Stimulated activated CD8-positive, alpha-beta memory T cell treated with anti-CD3 and anti-CD28 coated beads, Interleukin-7, amount 100 ng/mL, for 24 hours (primary cell): ENCODE measurements around the gene C6orf89.
A peak's percentile ranks its signal among the peaks of the same experiment; 100 is the strongest.
"Not testable (repeated sequence)": the region's sequence is repeated elsewhere in the genome, so short reads cannot be mapped to it uniquely, and the experiment has no call there.

Experiments
- DNase-seq: peaks from one replicate; pipeline ENCODE4 v3.0.0-alpha.2; 2020; ENCODE audit warnings: low read depth

Gene C6orf89

DNA sequence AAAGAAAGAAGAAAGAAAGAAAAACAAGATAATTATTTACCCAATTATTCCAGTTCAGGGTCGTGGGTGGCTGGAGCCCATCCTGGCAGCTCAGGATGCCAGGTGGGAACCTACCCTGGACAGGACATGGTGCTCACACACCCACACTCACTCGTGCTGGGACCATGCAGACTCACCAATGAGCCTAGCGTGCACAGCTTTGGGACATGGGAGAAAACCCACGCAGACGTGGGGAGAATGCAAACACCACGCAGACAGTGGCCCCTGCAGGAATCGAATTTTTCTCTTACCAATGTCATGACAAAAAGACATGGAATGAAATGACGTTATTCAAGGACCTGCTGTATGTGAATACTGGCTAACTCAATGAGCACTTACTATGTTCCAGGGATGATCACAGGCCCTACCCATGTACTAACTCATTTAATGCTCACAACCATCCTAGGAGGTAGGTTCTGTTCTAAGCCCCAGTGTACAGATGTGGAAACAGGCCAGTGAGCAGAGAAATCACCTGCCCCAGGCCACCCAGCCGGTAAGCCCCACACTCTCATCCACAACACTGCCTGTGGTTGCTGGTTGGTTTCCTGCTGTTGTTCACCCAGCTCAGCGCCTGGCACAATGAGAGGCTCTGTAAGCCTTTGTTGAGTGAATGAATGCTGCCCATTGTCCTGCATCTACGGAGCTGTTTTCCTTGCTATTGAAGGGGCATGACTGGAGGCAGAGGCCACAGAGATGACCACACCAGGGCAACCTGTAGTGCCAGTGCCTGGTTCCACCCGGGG is 62.0 kb downstream of the C6orf89 start:
- no peak for DNase-seq

DNA sequence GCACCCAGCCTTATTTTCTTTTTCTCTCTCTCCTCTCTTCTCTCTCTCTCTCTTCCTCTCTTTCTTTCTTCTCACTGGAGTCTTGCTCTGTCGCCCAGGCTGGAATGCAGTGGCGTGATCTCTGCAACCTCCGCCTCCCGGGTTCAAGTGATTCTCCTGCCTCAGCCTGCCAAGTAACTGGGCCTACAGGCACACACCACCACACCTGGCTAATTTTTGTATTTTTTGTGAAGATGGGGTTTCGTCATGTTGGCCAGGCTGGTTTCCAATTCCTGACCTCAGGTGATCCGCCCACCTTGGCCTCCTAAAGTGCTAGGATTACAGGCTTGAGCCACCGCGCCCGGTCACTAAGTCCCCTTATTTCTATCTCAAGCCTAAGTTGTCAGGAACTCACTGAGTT is 63.3 kb downstream of the C6orf89 start:
- DNase-seq, result not testable (repeated sequence)

DNA sequence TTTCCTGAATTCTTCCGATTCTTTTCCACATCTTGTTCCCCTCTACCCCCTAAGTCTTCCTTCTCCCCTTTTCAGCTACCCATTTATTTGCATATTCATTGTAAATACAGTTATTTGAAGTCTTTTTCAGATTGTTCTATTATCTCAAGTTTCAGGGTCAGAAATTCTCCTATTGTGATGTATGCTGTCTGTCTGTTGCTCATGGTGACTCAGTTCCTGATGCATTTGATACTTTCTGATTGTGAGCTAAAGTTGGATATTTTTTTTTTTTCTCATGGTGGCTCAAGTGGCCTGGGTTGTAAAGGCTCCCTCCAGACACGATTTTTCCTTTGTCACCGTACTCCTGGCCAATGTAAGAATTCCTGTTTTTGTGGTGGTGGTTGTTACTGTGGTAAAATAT is 63.9 kb downstream of the C6orf89 start:
- no peak for DNase-seq

DNA sequence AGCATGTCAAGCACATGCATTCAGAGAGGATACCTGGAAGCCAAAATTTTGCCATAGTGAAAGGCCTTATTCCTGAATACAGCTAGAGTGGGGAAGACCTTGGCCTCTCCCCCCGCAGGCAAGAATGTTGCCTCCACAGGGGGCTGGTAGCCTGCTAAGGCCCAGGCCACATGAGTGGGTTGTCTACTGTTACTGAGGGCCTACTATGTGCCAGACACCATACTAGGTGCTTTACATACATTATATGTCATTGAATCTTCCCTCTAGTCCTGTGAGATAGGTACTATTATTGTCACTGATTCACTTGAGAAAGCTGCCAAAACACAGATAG is 68.1 kb downstream of the C6orf89 start:
- no peak for DNase-seq

DNA sequence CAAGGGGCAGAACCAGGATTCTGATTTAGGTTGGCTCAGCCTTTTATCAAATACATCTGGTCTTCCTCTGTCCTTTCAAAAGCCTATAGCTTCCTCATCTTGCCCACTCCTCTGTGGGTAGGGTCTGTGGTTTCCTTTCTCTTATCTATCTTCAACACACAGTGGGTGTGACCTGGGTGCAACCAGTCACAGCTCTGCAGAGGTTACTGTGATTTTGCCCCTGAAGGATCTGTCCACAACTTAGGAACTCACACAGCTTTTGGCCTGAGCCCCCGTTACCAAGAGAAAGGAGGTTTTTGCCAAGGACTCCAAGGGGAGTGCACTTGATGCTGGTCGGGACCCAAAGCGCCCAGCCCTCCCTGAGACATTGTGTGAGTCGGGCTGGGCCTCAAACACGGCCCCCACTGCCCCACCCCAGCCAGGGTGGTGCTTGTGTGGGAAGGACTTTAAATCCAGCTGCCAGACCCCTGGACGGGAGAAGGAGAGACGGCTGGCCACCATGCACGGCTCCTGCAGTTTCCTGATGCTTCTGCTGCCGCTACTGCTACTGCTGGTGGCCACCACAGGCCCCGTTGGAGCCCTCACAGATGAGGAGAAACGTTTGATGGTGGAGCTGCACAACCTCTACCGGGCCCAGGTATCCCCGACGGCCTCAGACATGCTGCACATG is 68.6 kb downstream of the C6orf89 start, which contains the start of gene PI16:
Gene PI16 (plus strand): TSS at position 477 of the 670 bp plus-strand sequence. CDS start 23 bp downstream, at position 500.
- no peak for DNase-seq

DNA sequence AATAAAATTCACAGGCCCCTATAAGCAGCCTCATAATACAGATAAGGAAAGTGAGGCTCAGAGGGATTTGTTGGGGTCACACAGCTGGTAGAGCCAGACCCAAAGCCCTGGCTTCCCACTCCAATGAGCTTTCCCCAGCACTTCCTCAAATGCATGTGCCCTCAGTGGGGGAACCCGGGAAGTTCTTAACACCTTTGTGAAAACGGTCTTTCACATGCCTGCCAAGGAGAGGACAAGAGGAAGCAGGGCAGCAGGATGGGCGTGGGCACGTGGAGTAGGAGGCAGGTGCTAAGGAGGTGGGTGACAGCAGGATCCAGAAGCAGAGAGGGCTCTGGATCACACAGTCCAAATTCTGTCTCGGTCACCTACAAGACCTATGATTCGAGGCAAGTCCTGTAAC is 69.4 kb downstream of the C6orf89 start:
- no peak for DNase-seq

DNA sequence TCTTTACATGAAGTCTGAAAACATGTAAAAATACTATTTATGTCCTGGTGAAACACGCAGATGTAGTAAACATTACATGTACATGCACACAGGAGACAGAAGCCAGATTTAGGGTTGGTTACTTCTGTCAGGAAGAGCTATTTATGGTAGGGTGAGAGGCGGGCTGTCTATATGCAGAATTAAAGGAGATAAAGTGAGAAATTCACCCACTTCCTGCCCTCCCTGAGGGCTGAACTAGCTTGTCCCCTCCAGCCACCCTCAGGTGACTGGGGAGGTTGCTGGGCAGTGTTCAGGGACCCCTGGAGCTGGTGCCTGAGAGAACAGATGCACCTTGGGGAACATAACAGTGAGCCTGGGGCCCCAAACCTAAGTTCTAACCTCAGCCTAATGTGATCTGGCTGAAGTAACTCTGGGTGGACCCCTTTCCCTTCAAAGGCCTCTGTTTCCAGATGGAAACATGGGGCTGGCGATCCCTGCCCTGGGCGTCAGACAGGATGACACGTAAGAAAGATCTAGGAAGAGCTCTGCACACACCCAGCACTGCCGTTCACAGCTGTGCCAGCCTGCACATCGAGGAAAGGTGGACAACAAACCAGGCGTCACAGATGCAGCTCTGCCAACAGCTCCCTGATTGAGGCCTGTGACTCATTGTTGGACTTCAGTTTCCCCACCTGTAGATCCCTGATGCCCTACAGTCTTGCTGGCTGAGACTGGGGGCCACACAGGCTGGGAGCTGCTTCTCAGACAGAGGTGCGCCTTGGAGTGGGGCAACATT is 70.1 kb downstream of the C6orf89 start:
- DNase-seq, result no peak

DNA sequence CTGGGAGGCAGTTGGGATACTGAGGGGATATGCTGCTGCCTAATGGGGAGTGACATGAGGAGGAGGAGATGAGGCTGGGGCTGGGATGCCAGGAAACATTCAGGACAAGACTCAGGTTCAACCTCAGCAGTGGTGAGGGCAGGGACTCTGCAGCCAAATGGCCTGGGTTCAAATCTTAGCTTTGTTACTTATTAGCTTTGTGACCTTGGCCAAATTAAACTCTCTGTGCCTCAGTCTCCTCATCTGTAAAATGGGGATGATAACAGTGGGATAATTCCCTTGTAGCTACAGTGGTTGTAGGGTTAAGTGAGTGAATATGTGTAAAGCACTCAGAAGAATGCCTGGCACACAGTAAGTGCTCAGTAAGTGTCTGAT is 70.7 kb downstream of the C6orf89 start:
- DNase-seq, result no peak

DNA sequence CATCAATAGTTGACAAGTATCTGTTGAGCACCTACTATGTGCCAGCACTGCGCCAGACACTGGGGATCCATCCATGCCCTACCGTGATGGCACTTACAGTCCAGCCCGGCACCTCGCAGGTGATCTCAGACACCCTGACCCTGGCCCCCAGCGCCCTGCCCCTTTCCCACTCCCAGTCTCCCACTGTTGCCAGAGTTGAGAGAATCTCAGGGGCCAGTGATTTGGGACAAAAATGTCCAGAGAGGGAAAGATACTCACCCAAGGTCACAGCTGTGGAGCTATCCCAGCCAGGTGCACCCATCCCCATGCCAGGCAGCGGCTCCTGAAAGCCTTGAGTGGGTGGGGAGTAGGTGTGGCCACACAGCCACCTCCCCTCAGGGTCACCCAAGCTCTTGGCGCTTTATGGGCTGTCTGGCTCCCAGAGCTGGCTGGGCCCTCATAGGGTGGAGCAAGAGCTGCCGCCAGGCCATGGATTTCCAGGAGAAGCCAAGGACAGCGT is 72.1 kb downstream of the C6orf89 start:
- DNase-seq, result no peak

DNA sequence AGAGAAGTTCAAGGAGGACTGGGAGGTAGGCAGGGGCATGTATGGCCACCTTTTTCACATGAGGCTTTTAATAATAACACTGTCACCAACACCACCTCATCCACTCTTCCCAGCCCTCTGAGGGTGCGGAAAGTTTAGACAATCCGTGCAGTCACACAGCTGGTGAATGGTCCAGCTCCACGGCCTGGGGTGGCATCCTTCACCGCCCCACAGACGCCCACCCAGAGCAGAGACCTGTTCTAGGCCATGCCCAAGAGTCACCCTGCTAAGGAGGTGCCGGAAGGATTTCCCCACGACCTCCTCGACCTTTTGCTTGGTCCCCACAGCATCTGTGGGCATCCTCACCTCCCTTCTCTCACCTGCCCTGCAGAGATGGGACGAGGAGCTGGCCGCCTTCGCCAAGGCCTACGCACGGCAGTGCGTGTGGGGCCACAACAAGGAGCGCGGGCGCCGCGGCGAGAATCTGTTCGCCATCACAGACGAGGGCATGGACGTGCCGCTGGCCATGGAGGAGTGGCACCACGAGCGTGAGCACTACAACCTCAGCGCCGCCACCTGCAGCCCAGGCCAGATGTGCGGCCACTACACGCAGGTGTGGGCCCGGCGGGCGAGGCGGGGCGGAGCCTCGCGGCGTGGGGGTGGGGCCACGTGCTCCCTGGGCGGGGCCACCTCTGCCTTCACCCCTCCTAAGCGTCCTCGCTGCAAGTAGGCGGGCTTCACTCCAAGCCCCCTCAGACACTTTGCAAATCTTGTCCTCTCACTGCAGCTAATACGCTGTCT is 73.2 kb downstream of the C6orf89 start:
- DNase-seq, result no peak

DNA sequence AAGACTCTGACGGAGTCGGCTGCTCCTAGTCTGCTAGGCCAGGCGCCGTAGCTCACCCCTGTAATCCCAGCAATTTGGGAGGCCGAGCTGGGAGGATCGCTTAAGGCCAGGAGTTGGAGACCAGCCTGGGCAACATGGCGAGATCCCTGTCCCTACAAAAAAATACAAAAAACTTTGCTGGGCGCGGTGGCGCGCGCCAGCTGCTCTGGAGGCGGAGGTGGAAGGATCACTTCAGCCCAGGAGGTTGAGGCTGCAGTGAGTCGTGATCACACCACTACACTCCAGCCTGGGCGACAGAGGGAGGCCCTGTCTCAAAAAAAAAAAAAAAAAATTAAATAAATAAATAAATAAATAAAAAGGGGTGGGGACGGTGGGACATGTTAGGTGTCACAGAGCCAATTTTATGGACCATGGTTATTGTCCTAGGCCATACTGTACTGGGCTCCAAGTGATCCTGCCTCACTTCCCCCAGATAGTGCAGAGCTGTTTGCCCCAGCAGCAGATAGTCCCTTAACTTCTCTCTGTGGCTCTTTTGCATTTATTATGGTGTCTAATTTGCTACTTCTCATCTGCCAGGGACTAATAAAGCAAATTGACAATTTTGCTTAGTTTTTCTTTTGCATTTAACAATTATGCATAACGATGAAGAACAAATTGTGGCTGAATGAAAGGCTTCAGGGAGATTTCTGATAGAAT is 74.0 kb downstream of the C6orf89 start:
- DNase-seq, result no peak

DNA sequence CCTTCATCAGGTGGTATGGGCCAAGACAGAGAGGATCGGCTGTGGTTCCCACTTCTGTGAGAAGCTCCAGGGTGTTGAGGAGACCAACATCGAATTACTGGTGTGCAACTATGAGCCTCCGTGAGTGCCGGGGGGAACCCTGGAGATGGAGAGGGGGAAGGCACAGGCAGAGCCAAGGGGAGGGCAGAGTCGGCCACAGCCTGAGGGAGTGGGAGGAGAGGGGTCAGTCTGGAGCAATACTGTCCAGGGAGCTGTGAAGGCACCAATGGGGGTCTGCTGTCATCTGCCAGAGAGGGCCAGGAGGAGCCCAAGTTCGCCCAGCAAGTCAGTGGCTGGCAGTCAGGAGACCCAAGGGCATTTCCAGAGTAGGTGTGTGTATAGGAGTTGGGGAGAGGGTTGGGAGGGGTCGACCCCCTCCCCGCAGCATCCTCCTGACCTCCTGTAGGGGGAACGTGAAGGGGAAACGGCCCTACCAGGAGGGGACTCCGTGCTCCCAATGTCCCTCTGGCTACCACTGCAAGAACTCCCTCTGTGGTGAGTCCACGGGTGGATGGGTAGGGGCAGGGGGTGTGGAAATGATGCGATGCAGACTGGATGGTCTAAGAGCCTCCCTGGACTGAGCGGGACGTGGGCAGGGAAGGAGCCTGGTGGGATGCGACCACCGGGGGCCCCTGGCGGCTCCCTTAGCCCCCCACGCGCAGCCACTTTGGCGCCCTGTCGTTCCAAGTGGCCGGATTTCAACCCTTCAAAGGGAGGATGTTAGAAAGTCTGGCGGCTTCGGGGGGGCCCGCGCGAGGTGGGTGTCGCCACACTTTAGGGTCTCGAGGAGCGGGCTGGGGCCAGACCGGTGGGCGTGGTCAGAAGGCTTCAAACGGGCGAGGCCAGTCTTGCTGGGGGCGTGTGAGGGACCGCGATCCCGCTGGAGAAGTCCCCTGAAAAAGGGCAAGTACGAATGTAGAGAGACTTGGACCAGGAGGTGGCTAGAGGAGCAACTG is 76.0 kb downstream of the C6orf89 start:
- DNase-seq, result no peak

DNA sequence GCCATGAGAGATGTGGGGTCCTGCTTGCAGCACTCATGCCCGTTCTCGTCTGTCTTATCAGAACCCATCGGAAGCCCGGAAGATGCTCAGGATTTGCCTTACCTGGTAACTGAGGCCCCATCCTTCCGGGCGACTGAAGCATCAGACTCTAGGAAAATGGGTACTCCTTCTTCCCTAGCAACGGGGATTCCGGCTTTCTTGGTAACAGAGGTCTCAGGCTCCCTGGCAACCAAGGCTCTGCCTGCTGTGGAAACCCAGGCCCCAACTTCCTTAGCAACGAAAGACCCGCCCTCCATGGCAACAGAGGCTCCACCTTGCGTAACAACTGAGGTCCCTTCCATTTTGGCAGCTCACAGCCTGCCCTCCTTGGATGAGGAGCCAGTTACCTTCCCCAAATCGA is 77.1 kb downstream of the C6orf89 start:
- DNase-seq, result peak; percentile 59

DNA sequence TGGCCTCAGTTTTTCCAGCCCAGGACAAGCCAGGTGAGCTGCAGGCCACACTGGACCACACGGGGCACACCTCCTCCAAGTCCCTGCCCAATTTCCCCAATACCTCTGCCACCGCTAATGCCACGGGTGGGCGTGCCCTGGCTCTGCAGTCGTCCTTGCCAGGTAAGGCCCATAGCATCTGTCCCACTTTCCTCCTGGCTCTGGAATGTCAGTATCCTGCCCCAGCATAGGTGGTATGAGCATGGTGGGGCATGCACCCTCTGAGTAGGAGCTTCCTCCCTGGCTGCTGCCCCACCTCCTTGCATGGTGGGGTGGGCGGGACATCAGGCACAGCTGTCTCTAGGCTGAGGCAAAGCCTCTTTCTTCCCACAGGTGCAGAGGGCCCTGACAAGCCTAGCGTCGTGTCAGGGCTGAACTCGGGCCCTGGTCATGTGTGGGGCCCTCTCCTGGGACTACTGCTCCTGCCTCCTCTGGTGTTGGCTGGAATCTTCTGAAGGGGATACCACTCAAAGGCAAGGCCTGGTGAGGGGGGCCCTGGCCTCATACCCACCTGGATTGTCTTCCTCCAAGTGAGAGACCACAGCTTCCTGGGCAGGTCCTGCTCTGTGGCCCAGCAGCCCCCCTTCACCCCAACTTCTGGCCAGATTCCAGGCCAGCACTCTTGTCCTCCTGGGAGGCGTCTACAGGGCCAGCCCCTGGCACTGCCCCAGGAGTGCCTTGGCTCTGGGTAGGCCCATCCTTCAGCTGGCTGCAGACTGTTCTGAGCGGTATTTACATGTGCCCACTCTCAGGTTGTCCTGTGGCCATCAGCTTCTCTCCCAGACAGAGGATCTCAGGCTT is 77.9 kb downstream of the C6orf89 start:
- DNase-seq, result no peak

DNA sequence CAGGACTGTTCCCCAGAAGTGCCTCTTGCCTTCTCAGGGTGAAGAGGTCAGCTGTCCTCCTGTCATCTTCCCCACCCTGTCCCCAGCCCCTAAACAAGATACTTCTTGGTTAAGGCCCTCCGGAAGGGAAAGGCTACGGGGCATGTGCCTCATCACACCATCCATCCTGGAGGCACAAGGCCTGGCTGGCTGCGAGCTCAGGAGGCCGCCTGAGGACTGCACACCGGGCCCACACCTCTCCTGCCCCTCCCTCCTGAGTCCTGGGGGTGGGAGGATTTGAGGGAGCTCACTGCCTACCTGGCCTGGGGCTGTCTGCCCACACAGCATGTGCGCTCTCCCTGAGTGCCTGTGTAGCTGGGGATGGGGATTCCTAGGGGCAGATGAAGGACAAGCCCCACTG is 78.6 kb downstream of the C6orf89 start:
- no peak for DNase-seq

DNA sequence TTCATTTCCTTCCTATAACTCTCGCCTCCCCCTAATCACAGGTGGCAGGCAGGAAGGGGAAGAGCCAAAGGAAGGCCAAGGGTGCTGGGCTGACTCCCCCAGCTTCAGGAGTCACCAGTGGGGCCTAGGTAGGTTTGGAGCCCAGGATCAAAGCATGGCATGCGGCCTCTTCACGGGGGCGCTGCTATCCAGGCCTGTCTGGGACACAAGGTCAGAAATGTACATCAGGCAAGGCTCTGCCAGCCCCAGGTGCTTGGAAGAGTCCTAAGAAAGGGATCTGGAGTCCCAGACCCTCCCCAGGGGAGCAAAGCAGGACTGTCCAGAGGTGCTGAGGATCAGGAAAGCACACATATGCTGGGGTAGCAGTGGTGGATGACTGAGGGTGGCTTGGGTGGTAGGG is 79.2 kb downstream of the C6orf89 start:
- no peak for DNase-seq

DNA sequence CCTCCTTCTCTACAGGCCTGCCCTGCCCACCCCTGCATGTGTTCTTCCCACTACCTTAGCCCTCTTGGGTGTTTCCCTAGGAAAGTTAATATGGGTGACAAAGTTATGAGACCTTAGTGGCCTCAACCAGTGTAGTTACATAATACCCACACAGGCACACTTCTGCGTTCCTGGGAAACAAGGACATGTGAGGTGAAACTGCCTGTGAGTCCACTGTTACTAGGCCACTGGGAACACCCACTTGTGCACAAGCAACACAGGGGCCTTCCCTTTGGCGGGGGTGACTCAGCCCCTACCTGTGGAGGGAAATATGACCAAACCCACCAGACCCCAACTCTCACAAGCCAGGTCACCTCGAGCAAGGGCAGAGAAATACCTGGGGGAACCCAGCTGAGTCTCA is 81.5 kb downstream of the C6orf89 start:
- DNase-seq, result no peak

DNA sequence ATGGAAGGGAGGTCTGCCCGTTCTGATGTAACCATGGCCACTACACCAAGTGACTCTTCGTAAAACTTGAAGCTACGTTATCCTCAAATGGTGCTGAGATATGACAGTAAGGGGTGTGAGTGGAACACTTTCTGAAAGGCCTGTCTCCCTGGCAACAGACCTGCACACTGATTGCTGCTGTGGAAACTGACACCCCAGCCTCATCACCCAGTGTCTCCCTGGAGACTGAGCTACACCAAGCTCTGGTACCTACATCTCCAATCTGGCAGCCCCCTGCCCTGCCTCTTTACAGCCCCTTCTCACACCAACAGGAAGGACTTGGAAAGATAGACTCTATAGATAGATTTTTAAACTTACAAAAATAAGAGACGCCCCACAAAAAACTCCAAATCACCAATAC is 82.0 kb downstream of the C6orf89 start:
- DNase-seq, result no peak

DNA sequence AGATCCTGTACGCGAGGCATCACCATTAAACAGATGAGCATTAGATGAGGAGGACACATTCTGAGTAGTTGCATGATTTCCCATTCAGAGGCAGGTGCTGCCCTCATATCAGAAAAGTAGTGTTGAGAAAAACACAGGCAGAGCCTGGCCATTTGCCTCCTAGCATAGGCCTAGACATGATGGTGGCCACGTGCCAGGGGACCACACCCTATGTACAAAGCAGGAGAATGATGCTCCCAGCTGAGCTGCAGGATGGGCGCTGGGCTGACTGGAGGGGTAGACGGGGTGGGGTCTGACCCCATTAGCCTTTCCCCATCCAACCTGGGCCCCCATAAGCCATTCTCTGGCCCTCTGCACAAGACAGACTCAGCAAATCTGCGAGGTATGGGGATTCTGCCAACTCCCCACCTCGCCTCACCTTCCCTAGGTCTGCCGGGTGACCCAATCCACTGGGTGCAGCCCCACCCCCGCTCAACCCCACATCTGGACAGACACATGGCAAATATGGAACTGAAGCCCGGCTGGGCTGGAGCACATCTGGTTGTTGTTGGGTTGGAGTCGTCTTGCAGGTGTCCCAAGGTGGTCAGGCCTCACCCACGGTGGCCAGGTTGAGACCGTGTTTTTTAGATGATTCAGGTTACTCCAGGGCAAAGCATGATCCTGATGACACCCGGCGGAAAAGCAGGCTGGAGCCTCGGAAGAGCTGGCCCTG is 82.7 kb downstream of the C6orf89 start:
- DNase-seq, result no peak
